ENCODE measurements around the gene SLC4A7.
"Not testable (repeated sequence)": the region's sequence is repeated elsewhere in the genome, so short reads cannot be mapped to it uniquely, and the experiment has no call there.

SLC4A7 gene

GRCh38 chr3:27488821-27489220 is 4.6 kb upstream of the SLC4A7 start:
- in situ Hi-C loops (cut with MboI; ENCODE audit: low sequenced_read_pairs), result no loop called here

DNA sequence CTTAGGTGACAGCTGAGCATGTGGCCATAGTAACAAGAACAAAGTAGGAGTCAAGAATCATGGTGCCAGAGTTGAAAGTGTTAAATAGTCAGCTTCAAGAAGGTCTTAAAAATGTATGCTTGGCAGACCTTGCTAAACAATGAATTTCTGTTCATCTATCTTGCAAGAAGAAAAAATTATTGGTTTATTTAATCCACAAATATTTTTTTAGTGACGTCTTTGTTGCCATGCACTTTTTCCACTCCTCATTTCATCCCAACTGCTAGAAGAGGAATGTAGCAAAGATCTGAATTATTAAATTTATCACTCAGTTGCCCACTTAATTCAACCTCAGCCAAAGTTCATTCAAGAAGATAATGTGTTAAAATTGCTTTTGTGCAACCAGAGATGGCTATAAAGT is 3.2 kb upstream of the SLC4A7 start:
- in situ Hi-C loops (cut with MboI; ENCODE audit: low sequenced_read_pairs), result no loop called here

DNA sequence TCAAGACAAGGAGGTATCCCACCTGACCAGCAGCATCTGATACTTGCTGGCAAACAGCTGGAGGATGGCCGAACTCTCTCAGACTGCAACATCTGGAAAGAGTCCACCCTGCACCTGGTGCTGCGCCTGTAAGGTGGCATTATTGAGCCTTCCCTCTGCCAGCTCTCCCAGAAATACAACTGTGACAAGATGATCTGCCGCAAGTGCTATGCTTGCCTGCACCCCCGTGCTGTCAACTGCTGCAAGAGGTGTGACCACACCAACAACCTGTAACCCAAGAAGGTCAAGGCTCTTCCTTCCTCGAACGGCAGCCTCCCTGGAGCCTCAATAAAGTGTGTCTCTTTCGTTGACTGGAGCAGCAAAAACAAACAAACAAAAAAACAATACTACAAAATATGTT is 2.2 kb upstream of the SLC4A7 start:
- in situ Hi-C loops (cut with MboI; ENCODE audit: low sequenced_read_pairs), result no loop called here

DNA sequence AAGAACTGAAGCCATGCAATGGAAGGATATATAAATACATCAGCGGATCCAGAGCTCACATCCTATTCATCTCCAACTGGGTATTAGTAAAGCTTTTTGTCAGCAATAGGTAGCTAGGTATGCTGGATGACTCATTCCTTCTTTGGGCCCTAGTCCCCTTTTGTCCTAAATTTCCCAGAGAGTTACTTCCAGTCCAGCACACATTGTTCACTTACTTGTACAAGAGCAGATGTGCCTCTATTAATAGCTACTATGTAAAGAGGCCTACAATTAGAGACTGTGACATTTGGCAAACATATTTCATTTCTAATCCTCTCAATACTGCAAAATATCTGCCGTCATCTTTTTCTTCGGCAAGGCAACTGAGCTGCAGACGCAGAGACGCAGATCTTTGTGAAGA is 1.7 kb upstream of the SLC4A7 start:
- in situ Hi-C loops (cut with MboI; ENCODE audit: low sequenced_read_pairs), result no loop called here

DNA sequence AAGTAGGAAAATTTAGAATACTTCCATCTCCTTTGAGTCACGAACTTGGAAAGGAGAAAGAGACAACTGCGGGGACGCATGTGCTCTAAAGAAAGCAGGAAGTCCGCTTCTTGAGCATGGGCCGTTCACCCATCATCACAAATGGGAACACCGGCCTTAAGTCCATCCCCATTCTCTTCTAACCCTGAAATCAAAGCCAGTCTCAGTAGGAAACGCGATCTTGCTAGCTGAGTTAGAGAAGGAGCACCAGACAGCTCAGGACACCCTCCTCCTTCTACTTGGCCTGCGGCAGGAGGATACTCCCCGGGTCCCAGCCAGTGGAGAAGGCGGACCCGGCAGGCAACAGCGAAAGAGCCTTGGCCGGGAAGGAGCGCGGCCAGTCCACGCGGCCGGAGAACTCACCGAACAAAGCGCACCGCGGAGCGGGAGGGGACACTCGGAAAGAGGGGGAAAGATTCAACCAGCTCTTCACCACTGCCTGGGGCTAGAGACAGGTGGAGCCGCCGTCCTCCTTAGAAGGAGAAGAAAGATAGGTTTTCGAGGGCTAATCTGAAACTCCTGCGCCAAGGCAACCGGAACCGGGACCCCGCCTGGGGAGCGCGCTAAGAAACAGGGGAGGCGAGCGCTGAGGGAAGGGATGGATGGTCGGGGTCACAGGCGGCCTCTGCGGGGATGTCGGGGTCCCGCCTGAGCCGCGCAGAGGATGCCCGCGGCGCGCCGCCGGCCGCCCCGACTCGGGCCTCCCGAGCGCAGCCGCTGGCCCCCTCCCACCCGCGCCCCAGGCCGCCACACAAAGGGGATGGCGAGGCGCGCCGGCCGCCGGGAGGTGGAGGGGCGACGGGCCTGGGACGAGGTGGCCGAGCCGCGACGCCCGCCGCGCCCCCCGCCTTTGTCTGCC is 818 bp downstream of the SLC4A7 start:
- in situ Hi-C loops (cut with MboI; ENCODE audit: low sequenced_read_pairs), result no loop called here

DNA sequence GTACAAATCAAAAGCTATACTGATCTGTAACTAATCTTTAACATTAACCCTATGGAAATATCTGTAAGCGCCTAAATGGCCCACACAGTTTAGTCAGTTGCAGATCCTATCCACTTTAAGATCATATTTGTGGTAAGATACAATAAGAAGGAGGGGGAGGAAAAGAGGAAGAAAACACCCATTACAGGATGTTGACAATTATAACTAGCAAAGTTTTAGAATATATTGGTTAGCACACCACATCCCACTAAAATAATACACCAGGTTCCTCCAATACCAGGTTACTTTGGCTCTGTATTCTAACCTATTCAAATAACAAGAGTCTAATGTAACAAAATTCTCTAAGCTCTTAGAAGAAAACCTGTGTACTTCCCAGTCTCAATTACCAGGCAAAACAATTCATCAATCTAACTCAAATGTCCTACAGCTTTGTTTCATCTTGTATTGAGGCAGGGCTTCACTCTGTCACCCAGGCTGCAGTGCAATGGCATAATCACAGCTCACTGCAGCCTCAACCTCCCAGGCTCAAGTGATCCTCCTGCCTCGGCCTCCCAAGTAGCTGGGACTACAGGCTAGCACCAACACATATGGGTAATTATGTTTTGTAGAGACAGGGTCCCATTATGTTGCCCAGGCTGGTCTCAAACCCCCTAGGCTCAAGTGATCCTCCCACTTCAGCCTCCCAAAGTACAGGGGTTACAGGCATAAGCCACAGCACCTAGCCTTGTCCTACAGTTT is 4.2 kb downstream of the SLC4A7 start:
- in situ Hi-C loops (cut with MboI; ENCODE audit: low sequenced_read_pairs), result no loop called here

DNA sequence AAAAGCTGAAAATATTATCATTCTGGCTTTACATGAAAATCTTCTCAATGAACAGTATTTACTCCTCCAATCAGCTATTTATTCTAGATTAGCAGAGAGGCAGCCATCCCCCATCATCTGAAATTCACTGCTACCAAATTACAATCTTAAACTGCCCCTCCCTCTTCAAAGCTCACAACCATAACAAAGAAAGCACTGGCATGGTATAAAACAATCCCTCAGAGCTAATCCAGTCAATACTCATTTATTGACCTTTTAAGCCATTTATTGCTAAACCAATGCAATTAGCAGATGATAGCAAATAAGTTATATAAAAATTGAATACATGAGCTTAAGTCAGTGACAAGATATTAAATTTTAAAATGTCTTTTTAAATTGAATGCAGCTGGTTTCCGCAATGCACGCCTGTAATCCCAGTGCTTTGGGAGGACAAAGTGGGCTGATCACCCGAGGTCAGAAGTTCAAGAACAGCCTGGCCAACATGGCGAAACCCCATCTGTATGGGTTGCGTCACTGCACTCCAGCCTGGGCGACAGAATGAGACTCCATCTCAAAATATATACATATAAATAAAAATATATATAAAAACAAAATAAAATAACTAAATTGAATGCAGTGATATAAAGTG is 12.1 kb downstream of the SLC4A7 start:
- in situ Hi-C loops (cut with MboI; ENCODE audit: low sequenced_read_pairs), result no loop called here

DNA sequence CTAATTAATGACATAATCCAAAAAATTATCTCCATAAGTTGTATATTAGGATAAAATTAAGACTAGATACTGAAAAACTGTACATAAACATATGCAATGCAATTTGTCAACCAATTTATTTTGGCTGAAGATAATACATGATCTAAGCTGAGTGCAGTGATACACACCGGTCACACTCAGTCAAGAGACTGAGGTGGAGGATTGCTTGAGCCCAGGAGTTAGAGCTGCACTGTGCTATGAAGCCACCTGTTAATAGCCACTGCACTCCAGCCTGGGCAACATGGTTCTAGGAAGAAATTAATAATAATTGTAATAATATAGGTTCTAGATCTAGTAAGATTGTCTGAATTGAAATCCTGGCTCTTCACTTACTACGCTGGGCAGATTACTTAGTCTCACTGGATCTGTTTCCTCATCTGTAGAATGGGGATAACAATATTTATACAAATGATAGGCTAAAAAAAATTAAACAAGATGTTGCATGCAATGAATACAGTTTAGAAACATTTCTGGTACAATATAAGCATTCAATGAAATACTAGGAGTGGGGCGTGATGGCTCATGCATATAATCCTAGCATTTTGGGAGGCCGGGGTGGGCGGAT is 15.8 kb downstream of the SLC4A7 start:
- in situ Hi-C loops (cut with MboI; ENCODE audit: low sequenced_read_pairs), result no loop called here

GRCh38 chr3:27467545-27467944 is 16.6 kb downstream of the SLC4A7 start:
- in situ Hi-C loops (cut with MboI; ENCODE audit: low sequenced_read_pairs), result no loop called here

DNA sequence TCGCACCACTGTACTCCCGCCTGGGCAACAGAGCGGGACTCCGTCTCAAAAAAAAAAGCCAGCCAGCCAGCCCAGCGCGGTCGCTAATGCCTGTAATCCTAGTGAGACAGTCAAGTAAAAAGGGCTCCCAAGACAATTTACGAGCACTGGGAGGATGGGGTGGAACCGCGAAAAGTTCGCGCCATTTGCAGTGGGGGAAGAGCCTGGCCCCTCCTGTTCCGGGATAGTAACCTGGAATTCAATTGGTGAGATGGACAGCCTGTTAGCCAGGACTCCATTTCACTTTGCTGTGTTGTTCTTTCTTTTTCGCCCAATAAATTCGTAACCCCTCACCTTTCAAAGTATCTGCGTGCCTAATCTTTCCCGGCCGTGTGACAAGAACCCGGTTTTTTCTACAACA is 19.5 kb downstream of the SLC4A7 start:
- in situ Hi-C loops (cut with MboI; ENCODE audit: low sequenced_read_pairs), result no loop called here

- in situ Hi-C loops (cut with MboI; ENCODE audit: low sequenced_read_pairs), result no loop called here
Measured at GRCh38 chr3:27462228-27462627, 22.0 kb downstream of the SLC4A7 start.

DNA sequence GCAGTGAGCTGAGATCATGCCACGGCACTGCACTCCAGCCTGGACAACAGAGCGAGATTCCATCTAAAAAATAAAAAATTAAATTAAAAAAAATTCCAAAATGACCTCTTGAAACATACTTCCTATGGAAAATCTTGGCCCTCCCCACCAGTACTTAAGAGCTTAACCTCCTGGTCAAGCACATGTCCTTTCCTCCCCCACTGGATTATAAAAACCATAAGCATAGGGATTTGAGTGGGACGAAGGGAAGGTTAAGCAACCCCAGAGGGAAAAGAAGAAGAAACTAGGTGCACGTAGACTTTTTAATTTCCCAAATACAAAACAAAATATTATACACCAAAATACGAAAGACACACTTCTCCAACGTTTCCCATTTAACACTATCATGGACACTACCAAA is 25.3 kb downstream of the SLC4A7 start:
- in situ Hi-C loops (cut with MboI; ENCODE audit: low sequenced_read_pairs), result no loop called here

DNA sequence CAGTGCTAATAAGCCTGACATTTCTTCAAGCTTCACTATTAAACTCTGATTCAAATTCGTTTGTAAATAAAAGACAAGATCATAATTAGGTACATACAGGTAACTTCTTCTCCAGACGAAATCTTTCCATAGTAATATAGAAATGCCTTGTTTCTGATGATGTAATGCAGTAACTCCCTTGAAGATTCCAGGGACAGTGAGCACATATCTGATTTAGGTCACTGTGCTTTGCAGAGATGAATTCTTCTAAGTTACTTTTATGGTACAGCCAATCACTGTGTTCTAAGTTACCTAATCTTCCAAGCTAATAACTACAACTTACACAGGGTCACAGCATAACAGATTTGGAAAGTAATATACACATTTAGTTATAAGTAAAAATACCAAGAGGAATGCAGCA is 27.6 kb downstream of the SLC4A7 start:
- in situ Hi-C loops (cut with MboI; ENCODE audit: low sequenced_read_pairs), result no loop called here

DNA sequence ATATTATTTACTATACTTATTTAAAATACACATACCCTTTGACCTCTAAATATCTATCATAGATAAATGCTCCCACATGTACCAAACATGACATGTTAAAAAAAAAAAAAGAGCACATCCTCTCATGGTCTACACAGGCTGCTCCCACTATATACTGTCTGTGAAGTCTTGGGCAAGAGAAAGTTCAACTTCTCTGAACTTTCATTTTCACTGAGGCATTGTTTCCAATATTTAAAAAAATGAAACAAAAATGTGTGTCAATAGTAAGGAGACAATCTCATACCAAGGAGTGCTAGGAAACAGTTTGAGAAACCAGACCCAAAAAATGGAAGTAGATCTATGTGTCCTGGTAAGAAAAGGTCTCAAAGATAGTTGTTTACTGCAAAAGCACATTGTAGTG is 29.3 kb downstream of the SLC4A7 start:
- in situ Hi-C loops (cut with MboI; ENCODE audit: low sequenced_read_pairs), result no loop called here

GRCh38 chr3:27454461-27454860 is 29.7 kb downstream of the SLC4A7 start:
- in situ Hi-C loops (cut with MboI; ENCODE audit: low sequenced_read_pairs), result no loop called here

- in situ Hi-C loops (cut with MboI; ENCODE audit: low sequenced_read_pairs), result no loop called here
Measured at GRCh38 chr3:27452368-27453090, 31.7 kb downstream of the SLC4A7 start.

- in situ Hi-C loops (cut with MboI; ENCODE audit: low sequenced_read_pairs), result no loop called here
Measured at GRCh38 chr3:27451842-27452241, 32.3 kb downstream of the SLC4A7 start.

GRCh38 chr3:27451251-27451650 is 32.9 kb downstream of the SLC4A7 start:
- in situ Hi-C loops (cut with MboI; ENCODE audit: low sequenced_read_pairs), result no loop called here

- in situ Hi-C loops (cut with MboI; ENCODE audit: low sequenced_read_pairs), result no loop called here
Measured at GRCh38 chr3:27449530-27450150, 34.5 kb downstream of the SLC4A7 start.

DNA sequence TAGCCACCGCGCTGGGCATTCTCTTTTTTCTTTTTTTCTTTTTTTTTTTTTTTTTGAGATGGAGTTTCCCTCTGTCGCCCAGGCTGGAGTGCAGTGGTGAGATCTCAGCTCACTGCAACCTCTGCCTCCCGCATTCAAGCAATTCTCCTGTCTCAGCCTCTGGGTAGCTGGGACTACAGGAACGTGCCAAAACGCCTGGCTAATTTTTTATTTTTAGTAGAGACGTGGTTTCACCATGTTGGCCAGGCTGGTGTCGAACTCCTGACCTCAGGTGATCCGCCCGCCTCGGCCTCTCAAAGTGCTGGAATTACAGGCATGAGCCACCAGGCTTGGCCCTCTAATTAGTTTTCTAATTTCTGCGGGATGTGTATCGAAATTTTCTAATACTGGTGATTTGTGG is 41.2 kb downstream of the SLC4A7 start:
- in situ Hi-C loops (cut with MboI; ENCODE audit: low sequenced_read_pairs), result not testable (repeated sequence)
